SU-DHL-6 (cell line): ENCODE results near the gene BID.

Experiments used
- H2AFZ ChIP-seq: fragments of 200-600 bp; sonication (generic); 2 replicates; pipeline ENCODE4 v1.6.1; 2014; ENCODE audit warnings: low read depth, mild to moderate bottlenecking, moderate library complexity, mixed read lengths, antibody characterized with exemption, low read length; ENCODE audit not compliant: severe bottlenecking
- H3F3A ChIP-seq: fragments of 200-600 bp; shearing (Covaris generic); 2 replicates; pipeline ENCODE4 v1.6.0; 2016; ENCODE audit warnings: antibody characterized with exemption, mild to moderate bottlenecking; ENCODE audit not compliant: insufficient read depth
- H3K27ac ChIP-seq: fragments of 200-600 bp; sonication (generic); 2 replicates; pipeline ENCODE4 v1.5.1; 2016; ENCODE audit warnings: low read depth, mild to moderate bottlenecking, low read length, moderate library complexity, mixed read lengths
- H3K27me3 ChIP-seq: fragments of 200-600 bp; sonication (generic), shearing (Covaris generic); 2 replicates; pipeline ENCODE4 v1.6.0; 2014; ENCODE audit warnings: mild to moderate bottlenecking, low read length
- H3K36me3 ChIP-seq: fragments of 200-600 bp; sonication (generic); 2 replicates; pipeline ENCODE4 v1.6.1; 2014; ENCODE audit warnings: mild to moderate bottlenecking, low read length, mixed read lengths
- H3K4me2 ChIP-seq: fragments of 300-600, 200-600 bp; shearing (Covaris generic), sonication (generic); 2 replicates; pipeline ENCODE4 v1.6.0; 2014; ENCODE audit warnings: low read length, low read depth, mild to moderate bottlenecking; ENCODE audit not compliant: poor library complexity, severe bottlenecking
- H3K4me3 ChIP-seq: fragments of 200-600 bp; sonication (generic); 2 replicates; pipeline ENCODE4 v1.5.1; 2014; ENCODE audit warnings: antibody characterized with exemption, low read length, mild to moderate bottlenecking, mixed read lengths; ENCODE audit not compliant: insufficient read depth, poor library complexity, severe bottlenecking
- H3K79me2 ChIP-seq: fragments of 200-600 bp; sonication (generic); 2 replicates; pipeline ENCODE4 v1.6.1; 2014; ENCODE audit warnings: mild to moderate bottlenecking, low read length, moderate library complexity; ENCODE audit not compliant: insufficient read depth
- H3K9ac ChIP-seq: fragments of 200-600 bp; sonication (generic); 2 replicates; pipeline ENCODE4 v1.7.0; 2014; ENCODE audit warnings: mild to moderate bottlenecking, low read length
- H3K9me2 ChIP-seq: fragments of 200-600 bp; sonication (generic); replicated peaks from 2 replicates; pipeline ENCODE4 v1.6.1; 2014; ENCODE audit warnings: low read length; ENCODE audit not compliant: insufficient read depth
- H3K9me3 ChIP-seq: fragments of 200-600 bp; sonication (generic); 2 replicates; pipeline ENCODE4 v1.6.1; 2014; ENCODE audit warnings: low read length, mixed read lengths; ENCODE audit not compliant: insufficient read depth
- H4K20me1 ChIP-seq: fragments of 200-600 bp; sonication (generic); 2 replicates; pipeline ENCODE4 v1.6.1; 2014; ENCODE audit warnings: low read depth, mild to moderate bottlenecking, antibody characterized with exemption, low read length, moderate library complexity, mixed read lengths
- CTCF ChIP-seq: fragments of 200-600 bp; sonication (generic); IDR thresholded peaks from one replicate; pipeline ENCODE4 v1.5.1; 2017; ENCODE audit warnings: antibody characterized with exemption, mild to moderate bottlenecking, low read length, moderate library complexity; ENCODE audit not compliant: insufficient read depth, poor library complexity, severe bottlenecking
- EZH2phosphoT487 ChIP-seq: fragments of 200-600 bp; sonication (generic), shearing (Covaris generic); conservative IDR thresholded peaks from 2 replicates; pipeline ENCODE4 v1.6.1; 2018; ENCODE audit warnings: mild to moderate bottlenecking, antibody characterized with exemption, low read length, moderate library complexity, mixed read lengths

Gene BID

GRCh38 chr22:17761138-17761488 lies 13.2 kb downstream of the BID start:
- no peaks in the 10 kb centered on the region for H3K27me3 ChIP-seq
- H2AFZ ChIP-seq: no peak overlapping the region
- no peaks in the 10 kb centered on the region for H3F3A ChIP-seq
- no peak overlapping the region for H3K4me2 ChIP-seq
- no peak overlapping the region for H3K4me3 ChIP-seq
- no peaks in the 10 kb centered on the region for H3K9me2 ChIP-seq
- no peaks in the 10 kb centered on the region for H3K9me3 ChIP-seq
- H4K20me1 ChIP-seq: no peaks in the 10 kb centered on the region
- TF ChIP-seq CTCF (no peak), EZH2phosphoT487 (no peak)
- no peak overlapping the region for H3K9ac ChIP-seq
- H3K27ac ChIP-seq: no peak overlapping the region
- no peaks in the 10 kb centered on the region for H3K79me2 ChIP-seq
- no peaks in the 10 kb centered on the region for H3K36me3 ChIP-seq

- Histone ChIP-seq H3F3A (no peaks in the 10 kb centered on the region), H3K4me2 (no peak overlapping the region), H3K27ac (no peak overlapping the region), H3K27me3 (no peaks in the 10 kb centered on the region), H3K36me3 (no peaks in the 10 kb centered on the region), H3K9ac (no peak overlapping the region), H3K4me3 (no peak overlapping the region), H3K9me3 (no peaks in the 10 kb centered on the region), H3K9me2 (no peaks in the 10 kb centered on the region), H4K20me1 (no peaks in the 10 kb centered on the region), H2AFZ (no peak overlapping the region), H3K79me2 (no peaks in the 10 kb centered on the region)
- TF ChIP-seq EZH2phosphoT487: no peak
- TF ChIP-seq CTCF: no peak
Measured at GRCh38 chr22:17754233-17754925, 19.9 kb downstream of the BID start.

- Histone ChIP-seq H3F3A (no peaks in the 10 kb centered on the region), H3K79me2 (no peaks in the 10 kb centered on the region), H3K27me3 (no peaks in the 10 kb centered on the region), H3K9me2 (no peaks in the 10 kb centered on the region), H3K4me2 (no peak overlapping the region), H3K4me3 (no peak overlapping the region), H3K9me3 (no peaks in the 10 kb centered on the region), H3K9ac (no peak overlapping the region), H2AFZ (no peak overlapping the region), H4K20me1 (no peaks in the 10 kb centered on the region), H3K27ac (no peak overlapping the region), H3K36me3 (no peaks in the 10 kb centered on the region)
- TF ChIP-seq CTCF (no peak), EZH2phosphoT487 (no peak)
Measured at GRCh38 chr22:17753401-17753989, 20.8 kb downstream of the BID start.
